Activated naive CD8-positive, alpha-beta T cell treated with anti-CD3 and anti-CD28 coated beads, Interleukin-2, amount 50 U/mL, for 16 hours (primary cell): ENCODE results near the gene SLC23A2.
A peak's percentile ranks its signal among the peaks of the same experiment; 100 is the strongest.

Source experiments
- DNase-seq: peaks from one replicate; pipeline ENCODE4 v3.0.0-alpha.2; 2020; ENCODE audit warnings: low read depth, low spot score

SLC23A2 gene

DNA sequence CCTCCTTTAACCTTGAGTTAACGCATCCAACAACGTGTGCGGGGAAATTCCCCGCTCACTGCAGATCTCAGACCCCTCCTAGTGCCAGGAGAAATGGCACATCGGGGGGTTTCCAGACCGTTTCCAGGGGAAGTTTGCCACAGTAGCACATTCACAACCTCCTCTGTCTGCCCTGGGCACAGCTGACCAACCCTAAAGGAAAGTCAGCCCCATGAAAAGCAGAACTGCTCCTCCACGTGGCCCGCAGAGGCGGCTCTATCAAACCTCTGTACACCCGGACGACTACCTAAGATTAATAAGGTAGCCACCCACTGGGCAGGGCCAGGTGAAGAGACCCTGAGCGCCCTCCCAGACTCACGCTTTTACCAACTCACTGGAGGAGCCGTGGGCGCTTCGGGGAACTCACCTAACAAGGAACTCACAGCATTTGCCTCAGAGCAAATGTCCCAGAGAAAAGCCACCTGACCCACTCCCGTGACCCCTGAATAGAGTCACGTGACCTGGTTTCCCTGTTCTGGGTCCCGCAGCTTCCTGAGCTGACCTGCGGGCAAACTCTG, 186.5 kb downstream of the SLC23A2 start:
- peak; percentile 61 for DNase-seq

DNA sequence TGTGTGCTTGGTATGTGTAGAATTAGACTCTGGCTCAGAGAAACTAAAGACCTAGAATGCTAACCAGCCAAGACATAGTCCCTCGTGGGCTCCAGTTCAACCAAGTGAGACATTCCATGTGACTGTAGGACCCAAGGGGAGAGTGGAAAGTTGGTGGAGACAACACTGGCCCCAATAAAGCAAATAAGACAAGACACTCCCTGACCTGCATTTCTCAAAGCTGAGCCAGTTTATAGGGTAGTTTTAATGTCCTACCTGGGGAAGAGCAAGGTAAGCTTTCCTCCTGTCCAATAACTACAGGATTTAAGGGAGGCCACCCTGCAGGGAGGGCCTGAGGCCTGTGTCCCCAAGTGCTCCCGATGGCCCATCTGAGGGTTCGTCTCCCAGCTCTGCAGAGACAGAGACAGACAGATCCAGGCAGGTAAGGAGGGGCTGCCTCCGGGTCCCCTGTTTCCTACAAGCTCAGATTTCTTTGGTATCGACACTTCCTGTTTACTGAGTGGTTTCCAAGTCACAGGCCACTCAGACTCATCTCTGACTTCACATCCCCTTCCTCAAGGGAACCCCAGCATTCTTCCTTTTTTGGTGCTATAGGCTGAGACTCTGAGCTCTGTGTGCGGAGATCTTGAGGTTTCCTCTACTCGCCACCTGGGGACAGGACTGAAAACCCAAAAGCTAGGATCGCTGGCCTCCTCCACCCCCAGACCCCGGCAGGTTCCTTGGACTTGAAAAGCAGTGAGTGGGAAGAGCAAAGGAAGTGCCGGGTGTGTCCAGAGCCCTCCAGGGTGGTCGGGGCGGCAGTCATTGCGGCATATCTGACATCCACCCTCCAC, 187.2 kb downstream of the SLC23A2 start:
- no peak for DNase-seq

DNA sequence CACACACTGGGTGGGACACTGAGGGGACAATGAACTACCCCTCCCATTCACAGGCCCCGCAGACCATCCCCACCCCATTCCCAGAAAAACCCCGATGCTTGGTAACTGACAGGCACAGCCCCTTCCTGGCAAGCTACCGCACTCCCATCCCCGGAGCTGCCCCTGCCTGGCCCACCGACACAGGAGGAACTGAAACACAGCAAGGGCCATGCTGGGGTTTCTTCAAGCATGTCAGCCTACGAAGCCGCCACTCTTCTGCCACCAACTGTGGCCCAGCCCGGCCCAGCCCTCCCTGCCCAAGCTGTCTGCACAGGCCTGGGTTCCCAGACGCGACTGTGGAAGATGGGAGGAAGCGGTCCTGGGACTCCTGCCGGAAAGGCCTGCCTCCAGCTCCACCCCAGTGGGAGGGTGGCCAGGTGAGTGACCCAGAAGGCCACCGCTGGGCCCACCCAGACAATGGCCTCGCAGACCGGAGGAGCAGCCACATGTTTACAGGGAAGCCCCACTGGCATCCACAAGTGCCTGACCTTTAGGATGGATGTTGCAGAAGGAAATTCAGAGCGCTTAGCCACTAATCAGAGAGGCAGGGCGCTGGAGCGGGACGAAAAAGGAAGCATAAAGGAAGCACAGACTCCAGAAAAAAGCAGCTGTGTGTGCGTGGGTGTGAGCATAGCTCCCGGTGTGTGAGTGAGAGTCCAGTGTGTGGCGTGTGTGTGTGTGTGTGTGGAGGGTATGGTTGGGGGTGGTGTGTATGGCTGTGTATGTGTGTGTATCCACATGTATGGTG, 188.0 kb downstream of the SLC23A2 start:
- DNase-seq, result no peak

DNA sequence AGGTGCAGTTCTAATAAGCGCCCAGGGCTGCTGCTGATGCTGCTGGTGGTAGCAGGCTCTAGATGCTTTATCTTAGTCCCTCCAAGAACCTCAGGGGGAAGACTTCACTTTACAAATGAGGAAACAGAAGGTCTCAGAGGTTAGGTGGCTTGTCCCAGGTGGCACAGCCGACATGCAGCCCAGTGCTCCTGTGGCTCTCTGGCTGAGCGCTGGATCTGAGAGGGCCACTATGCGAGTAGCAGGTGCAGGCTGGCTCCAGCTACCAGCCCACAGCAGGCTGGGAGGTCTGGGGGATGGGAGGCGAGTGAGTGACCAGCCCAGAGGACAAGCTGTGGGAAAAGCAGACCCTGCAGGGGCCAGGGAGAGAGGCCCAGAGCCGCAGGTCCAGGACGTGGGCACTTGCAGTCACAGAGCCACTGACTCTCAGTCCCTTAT, 188.7 kb downstream of the SLC23A2 start:
- no peak for DNase-seq

DNA sequence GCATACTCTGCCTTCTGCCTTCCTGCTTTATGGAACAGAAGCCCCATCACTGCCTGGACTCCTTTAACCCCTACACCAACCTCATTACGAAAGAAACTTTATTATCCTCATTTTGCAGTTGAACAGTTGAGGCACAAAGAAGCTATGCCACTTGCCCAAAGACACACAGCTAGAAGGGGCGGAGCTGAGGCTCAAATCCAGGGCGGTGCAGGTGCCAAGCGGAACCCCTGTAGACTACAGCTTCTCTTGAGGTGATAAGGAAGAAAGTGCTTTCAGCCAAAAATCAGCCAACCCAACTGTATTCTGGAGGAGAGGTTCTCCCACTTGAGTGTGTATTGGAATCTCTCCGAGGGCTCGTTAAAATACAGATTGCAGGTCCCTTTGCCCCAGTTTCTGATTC, 189.1 kb downstream of the SLC23A2 start:
- DNase-seq, result no peak

DNA sequence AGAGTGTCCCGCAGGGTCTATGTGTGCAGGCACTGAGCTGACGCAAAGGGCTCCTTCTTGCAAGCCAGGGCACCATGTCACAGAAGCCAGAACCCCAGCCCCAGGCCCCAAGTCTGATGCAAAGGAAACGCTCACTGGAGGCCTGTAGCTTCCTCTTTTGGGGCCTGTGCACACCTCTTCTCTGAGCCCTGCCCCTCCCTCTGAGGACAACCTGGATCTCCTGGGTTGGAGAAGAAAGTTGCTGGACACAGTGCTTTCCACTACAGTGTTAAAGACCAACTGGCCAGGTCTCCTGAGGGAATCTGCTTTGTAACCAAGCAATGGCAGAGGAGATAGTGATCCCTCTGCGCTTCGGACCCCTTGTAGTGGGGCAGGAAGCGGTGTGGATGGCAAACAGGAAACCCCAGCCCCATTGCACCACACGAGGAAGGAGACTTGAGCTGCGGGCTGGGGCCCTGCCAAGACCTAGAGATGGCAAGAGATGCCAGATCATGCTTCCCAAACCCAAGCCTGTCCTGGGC, 189.6 kb downstream of the SLC23A2 start:
- no peak for DNase-seq

DNA sequence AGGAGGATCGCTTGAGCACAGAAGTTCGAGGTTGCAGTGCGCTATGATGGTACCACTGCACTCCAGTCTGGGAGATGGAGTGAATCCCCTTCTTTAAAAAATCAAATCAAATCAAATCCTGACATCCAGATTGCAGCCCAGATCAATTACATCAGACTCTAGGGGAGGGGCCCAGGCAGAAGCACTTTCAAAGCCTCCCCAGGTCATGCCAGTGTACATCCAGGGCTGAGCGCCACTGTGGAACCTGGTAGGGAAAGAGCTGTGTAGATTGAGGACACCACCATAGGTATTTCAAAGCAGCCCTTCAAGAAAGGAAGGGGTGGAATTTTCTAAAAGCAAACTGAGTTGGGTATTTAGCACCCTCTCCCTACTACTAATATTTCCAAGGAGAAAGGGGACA, 190.1 kb downstream of the SLC23A2 start:
- DNase-seq, result no peak

DNA sequence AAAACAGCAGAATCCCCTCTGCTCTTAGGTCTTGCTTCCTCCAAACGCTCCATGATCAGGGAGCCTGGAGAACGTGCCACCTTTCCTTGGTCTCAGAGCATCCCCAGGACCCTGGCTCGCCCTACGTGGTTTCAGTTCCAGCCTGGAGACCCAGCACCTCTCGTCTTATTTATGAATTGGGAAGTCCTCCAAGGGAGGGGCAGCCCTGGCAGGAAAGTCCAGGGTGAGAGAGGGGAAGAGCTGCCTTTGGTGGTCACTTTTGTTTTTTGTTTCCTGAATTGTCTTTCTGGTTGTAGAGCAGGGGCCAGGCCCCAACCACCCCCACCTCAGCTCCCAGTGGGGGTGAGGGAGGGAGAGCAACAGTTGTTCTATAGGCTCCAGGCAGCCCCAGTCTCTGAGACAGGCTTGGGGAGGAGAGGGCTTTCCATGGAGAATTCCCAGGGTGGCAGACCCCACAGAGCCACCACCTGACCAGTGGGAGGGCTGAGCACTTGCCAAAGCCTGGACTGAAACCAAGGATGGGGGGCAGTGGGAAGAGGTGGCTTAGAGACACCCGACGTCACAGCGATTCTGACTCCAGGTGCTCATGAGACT, 190.8 kb downstream of the SLC23A2 start:
- DNase-seq, result no peak

DNA sequence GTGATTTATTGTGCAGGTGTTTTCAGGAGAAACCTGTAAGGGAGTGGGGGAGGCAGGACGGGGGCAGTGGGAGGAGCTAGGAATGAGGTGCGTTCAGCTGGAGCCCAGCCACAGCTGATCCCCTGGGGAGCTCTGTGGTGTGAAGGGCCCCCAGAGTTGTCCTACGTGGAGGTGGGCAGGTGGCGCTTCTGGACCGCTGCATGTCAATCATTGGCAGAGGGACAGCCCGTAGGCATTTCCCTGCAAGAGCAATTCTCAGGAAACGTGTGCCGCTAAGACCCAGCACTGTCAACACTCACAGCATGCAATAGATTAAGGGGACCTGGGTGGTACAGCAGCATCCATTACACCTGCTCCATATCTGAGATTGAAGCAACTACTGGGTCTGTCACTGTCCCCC, 191.6 kb downstream of the SLC23A2 start:
- no peak for DNase-seq

DNA sequence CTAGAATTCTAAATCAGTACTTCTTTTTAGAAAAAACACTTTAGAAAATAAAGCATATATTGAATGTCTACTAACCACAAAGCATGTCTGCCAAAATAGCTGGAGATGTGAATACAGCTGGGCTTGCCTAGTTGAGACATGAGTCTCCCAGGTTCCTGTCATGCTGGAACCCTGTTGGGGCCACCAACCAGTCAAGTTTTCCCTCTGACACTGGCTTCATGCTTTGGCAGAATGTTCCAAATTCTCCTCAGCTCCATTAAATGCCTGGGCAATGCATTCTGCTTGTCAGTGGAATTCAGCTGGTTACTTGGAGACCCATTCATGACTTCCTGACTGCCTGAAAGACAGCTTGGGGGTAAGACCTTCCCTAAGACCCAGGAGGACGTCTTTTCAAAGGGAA, 192.4 kb downstream of the SLC23A2 start:
- no peak for DNase-seq

DNA sequence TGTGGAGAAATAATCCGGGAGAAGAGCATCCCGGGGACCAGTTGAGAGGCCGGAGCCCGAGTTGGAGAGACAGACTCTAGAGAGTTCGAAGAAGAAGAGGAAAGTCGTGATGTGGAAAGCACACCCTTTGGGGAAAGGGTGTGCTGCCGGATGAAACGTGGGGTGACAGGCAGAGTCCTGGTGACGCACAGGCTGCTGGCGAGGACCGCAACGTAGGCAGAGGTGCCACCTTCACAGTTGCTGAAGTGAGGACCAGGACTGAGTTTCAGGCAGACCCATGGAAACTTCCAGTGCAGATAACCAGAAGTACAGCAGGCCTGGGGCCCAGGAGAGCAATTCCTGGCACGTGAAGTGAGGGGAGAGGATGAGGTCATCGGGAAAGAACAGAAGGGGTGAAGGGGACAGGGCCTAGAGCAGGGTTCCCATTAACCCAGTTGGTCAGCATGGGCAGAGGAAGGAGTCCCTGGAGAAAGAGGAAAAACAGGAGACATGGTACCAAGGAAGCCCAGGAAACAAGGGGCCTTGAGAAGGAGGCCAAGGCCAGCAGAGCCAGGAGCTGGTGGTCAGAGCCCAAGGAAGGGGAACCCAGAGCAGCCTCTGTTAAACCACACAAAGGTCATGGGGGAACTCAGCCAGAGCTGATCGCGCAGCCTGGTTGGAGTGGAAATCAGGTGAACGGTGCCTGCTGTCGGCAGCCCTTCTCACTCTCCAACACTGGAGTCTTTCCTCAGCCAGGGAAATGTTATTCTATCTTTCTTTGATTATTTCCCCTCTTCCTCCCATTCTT, 195.5 kb downstream of the SLC23A2 start:
- no peak for DNase-seq

DNA sequence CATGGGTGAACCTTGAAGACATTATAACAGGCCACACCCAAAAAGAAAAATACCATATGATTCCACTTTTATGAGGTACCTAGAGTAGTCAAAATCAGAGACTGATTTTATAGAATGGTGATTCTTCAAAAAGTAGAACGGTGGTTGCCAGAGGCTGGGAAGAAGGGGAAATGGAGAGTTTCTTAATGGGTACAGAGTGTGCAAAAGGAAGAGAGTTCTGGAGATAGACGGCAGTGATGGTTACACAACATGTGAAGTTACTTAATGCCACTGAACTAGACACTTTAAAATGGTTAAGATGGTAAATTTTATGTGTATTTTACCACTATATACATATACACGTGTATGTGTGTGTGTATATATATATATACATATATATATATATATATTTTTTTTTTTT, 198.8 kb downstream of the SLC23A2 start:
- no peak for DNase-seq
